K562 (cell line): ENCODE measurements around the gene ANKRD44. TPM values are rescaled to one million over a fixed set of nuclear protein-coding genes. Genes with fewer than 3 reads are reported as not detected.

Source experiments
- ATAC-seq: fragments of 200-7000 bp; cut with Tn5 transposase; 3 replicates; pipeline ENCODE4 v1.9.1; 2020; ENCODE audit warnings: moderate library complexity
- BruUV-seq: library from RNA; stranded (reverse); fragments of 400-500 nt; replicated peaks from 2 replicates; lab custom pipeline; 2021; lab: Mats Ljungman, UMichigan
- CTCF ChIA-PET: fragments of 300-600 bp; formaldehyde crosslinking; extraction: SDS; loops from one replicate; lab custom pipeline; 2021; ENCODE audit warnings: low intra/inter-chr PET ratio; lab: Yijun Ruan, JAX
- POLR2A ChIA-PET: fragments of 300-600, 350-650 bp; sonication (Branson Sonifier 250); formaldehyde crosslinking; extraction: SDS; loops from one replicate; lab custom pipeline; 2021; ENCODE audit warnings: antibody characterized with exemption, inconsistent platforms; lab: Yijun Ruan, JAX
- DNase-seq, 4 experiments: peaks; one replicate each; pipeline versions ENCODE4 v3.0.0 to v3.0.0-alpha.2; 2011 to 2018; ENCODE audit warnings: low spot score in 3 of 4, mixed read lengths in 3 of 4; ENCODE audit errors: extremely low read depth in 1 of 4
- FAIRE-seq: peaks from 2 replicates; lab custom pipeline; 2011; peaks lifted over from hg19 to GRCh38; lab: Jason Lieb, UNC
- H2AFZ ChIP-seq: 2 replicates; pipeline ENCODE4 v1.6.0; 2011; ENCODE audit warnings: low read depth, low read length, control low read depth, inconsistent platforms
- H3K27ac ChIP-seq: fragments of 200-600 bp; 3 replicates; pipeline ENCODE4 v1.8.0; 2011; ENCODE audit warnings: low read depth, mild to moderate bottlenecking, control low read depth, inconsistent platforms, low read length, moderate library complexity, mixed read lengths; ENCODE audit errors: extremely low read depth
- H3K27me3 ChIP-seq, 2 experiments: fragments of 300-600 bp in 1 of 2; 2 replicates in 1 of 2; 3 replicates in 1 of 2; pipeline versions ENCODE4 v1.6.0 to v1.8.0; 2011; ENCODE audit warnings: inconsistent platforms in 2 of 2, low read length in 2 of 2, mild to moderate bottlenecking in 1 of 2, mixed read lengths in 1 of 2, moderate library complexity in 1 of 2; ENCODE audit not compliant: control insufficient read depth in 2 of 2, insufficient read depth in 2 of 2
- H3K36me3 ChIP-seq: fragments of 300-600 bp; 3 replicates; pipeline ENCODE4 v1.8.0; 2011; ENCODE audit warnings: mild to moderate bottlenecking, low read length, inconsistent platforms; ENCODE audit not compliant: control insufficient read depth, insufficient read depth
- H3K4me1 ChIP-seq, 2 experiments: fragments of 200-600 bp in 1 of 2; replicated peaks in 1 of 2; 2 replicates in 1 of 2; 3 replicates in 1 of 2; pipeline versions ENCODE4 v1.5.1 to v1.8.0; 2011; ENCODE audit warnings: inconsistent platforms in 2 of 2, low read length in 2 of 2, mild to moderate bottlenecking in 1 of 2, mixed read lengths in 1 of 2, moderate library complexity in 1 of 2; ENCODE audit not compliant: control insufficient read depth in 2 of 2, insufficient read depth in 2 of 2
- H3K4me2 ChIP-seq: 2 replicates; pipeline ENCODE4 v1.6.1; 2011; ENCODE audit warnings: low read length, control low read depth, inconsistent platforms, mixed read lengths; ENCODE audit not compliant: insufficient read depth
- H3K4me3 ChIP-seq: fragments of 200-600 bp; sonication (generic), shearing (Covaris generic); 2 replicates; pipeline ENCODE4 v1.5.1; 2016; ENCODE audit warnings: control low read depth, inconsistent platforms
- H3K79me2 ChIP-seq: fragments of 200-600 bp; 3 replicates; pipeline ENCODE4 v1.8.0; 2011; ENCODE audit warnings: low read length, inconsistent platforms; ENCODE audit not compliant: control insufficient read depth, insufficient read depth
- H3K9ac ChIP-seq, 2 experiments: 2 replicates each; pipeline versions ENCODE4 v1.6.0 to v1.6.1; 2011; ENCODE audit warnings: low read depth in 2 of 2, low read length in 2 of 2, control low read depth in 1 of 2, inconsistent platforms in 1 of 2, mild to moderate bottlenecking in 1 of 2, mixed read lengths in 1 of 2; ENCODE audit not compliant: insufficient read depth in 1 of 2
- H3K9me1 ChIP-seq: one replicate; pipeline ENCODE4 v1.6.0; 2011; ENCODE audit warnings: inconsistent platforms, mild to moderate bottlenecking, low read length, moderate library complexity; ENCODE audit not compliant: control insufficient read depth, insufficient read depth
- H3K9me3 ChIP-seq: replicated peaks from 2 replicates; pipeline ENCODE4 v1.5.1; 2011; ENCODE audit warnings: low read depth, low read length, inconsistent platforms; ENCODE audit not compliant: control insufficient read depth, insufficient read depth
- H4K20me1 ChIP-seq: replicated peaks from 2 replicates; pipeline ENCODE4 v1.6.1; 2011; ENCODE audit warnings: low read length, inconsistent platforms, mixed read lengths; ENCODE audit not compliant: control insufficient read depth, insufficient read depth
- BRF2 ChIP-seq: IDR thresholded peaks from 3 replicates; pipeline ENCODE4 v1.6.1; 2011; ENCODE audit warnings: borderline replicate concordance, mild to moderate bottlenecking; ENCODE audit not compliant: insufficient read length, insufficient read depth
- CTBP1 ChIP-seq: fragments of 450-650 bp; IDR thresholded peaks from 2 replicates; pipeline ENCODE4 v1.6.1; 2016; ENCODE audit warnings: borderline replicate concordance
- EWSR1 ChIP-seq: fragments of 450-650 bp; IDR thresholded peaks from 2 replicates; pipeline ENCODE4 v1.6.1; 2018; ENCODE audit warnings: borderline replicate concordance, mild to moderate bottlenecking, low read depth, moderate library complexity; ENCODE audit not compliant: partially characterized antibody
- FOXJ3 ChIP-seq: sonication (generic); formaldehyde crosslinking; IDR thresholded peaks from 2 replicates; pipeline ENCODE4 v1.4.0; 2020; ENCODE audit warnings: mild to moderate bottlenecking, missing genetic modification reagents
- HIVEP1 ChIP-seq: fragments of 250-450 bp; sonication (Bioruptor Pico); IDR thresholded peaks from 2 replicates; pipeline ENCODE4 v1.4.0; 2020; ENCODE audit warnings: mild to moderate bottlenecking
- HSF4 ChIP-seq: fragments of 250-450 bp; sonication (Bioruptor Pico); IDR thresholded peaks from 2 replicates; pipeline ENCODE4 v2.1.2; 2022; ENCODE audit warnings: mild to moderate bottlenecking, moderate library complexity, borderline replicate concordance
- IFI16 ChIP-seq: fragments of 250-450 bp; sonication (Bioruptor Pico); IDR thresholded peaks from 2 replicates; pipeline ENCODE4 v2.1.2; 2022; ENCODE audit warnings: mild to moderate bottlenecking, inconsistent platforms
- KDM1A ChIP-seq, 2 experiments: fragments of 450-650 bp; IDR thresholded peaks; 2 replicates each; pipeline ENCODE4 v1.6.1; 2016; ENCODE audit warnings: mild to moderate bottlenecking in 2 of 2
- NCOR1 ChIP-seq: fragments of 450-650 bp; IDR thresholded peaks from 2 replicates; pipeline ENCODE4 v1.6.1; 2016; ENCODE audit warnings: mild to moderate bottlenecking, moderate library complexity
- RBM15 ChIP-seq: fragments of 200-400 bp; formaldehyde crosslinking; IDR thresholded peaks from 2 replicates; pipeline ENCODE4 v1.6.1; 2018; ENCODE audit warnings: mild to moderate bottlenecking, low read length, moderate library complexity; ENCODE audit not compliant: insufficient read depth
- SAFB ChIP-seq: fragments of 200-400 bp; formaldehyde crosslinking; IDR thresholded peaks from 2 replicates; pipeline ENCODE4 v1.6.1; 2017; ENCODE audit warnings: low read depth, low read length, borderline replicate concordance
- TAF1 ChIP-seq: IDR thresholded peaks from 2 replicates; pipeline ENCODE4 v1.6.1; 2011; ENCODE audit warnings: mild to moderate bottlenecking, low read length, moderate library complexity; ENCODE audit not compliant: insufficient read depth, control insufficient read depth, severe bottlenecking; ENCODE audit errors: extremely low read depth
- XRCC3 ChIP-seq: fragments of 450-650 bp; IDR thresholded peaks from 2 replicates; pipeline ENCODE4 v1.6.1; 2017; ENCODE audit warnings: mild to moderate bottlenecking, moderate library complexity
- ZNF175 ChIP-seq: fragments of 200-800 bp; sonication (Bioruptor generic); IDR thresholded peaks from 2 replicates; pipeline ENCODE4 v1.6.1; 2016; ENCODE audit warnings: low read depth, mild to moderate bottlenecking, missing genetic modification characterization, missing compliant biosample characterization
- ZNF311 ChIP-seq: fragments of 250-450 bp; sonication (Bioruptor Pico); IDR thresholded peaks from 2 replicates; pipeline ENCODE4 v1.4.0; 2020; ENCODE audit warnings: mild to moderate bottlenecking, moderate library complexity
- ZNF785 ChIP-seq: fragments of 250-450 bp; sonication (Bioruptor Pico); IDR thresholded peaks from 2 replicates; pipeline ENCODE4 v1.4.0; 2020; ENCODE audit warnings: mild to moderate bottlenecking
- WGBS: fragments of 100-300 bp; shearing (Covaris generic); methylation state at CpG from one replicate; pipeline ENCODE4 v1.1.6; 2016; ENCODE audit warnings: low coverage, mixed read lengths; ENCODE audit not compliant: insufficient coverage; ENCODE audit errors: missing lambda C conversion rate; 5-methylcytosine and 5-hydroxymethylcytosine counted together
- in situ Hi-C: fragments of 300-500 bp; cut with MboI; formaldehyde crosslinking; loops from 4 replicates; pipeline ENCODE4 v1.15.0; 2018; ENCODE audit warnings: inconsistent platforms, mixed read lengths
- intact Hi-C: fragments of 100-400 bp; cut with micrococcal nuclease; formaldehyde crosslinking; loops from 2 replicates; pipeline ENCODE4 v1.14.2; 2022
- polyA plus RNA-seq, 8 experiments: library from polyadenylated mRNA; depleted of rRNA in 4 of 8; stranded (reverse) in 5 of 8; unstranded in 3 of 8; fragments of >200 nt; fragmentation: Nextera tagmentation in 2 of 8; fragmentation: Illumina TruSeq in 1 of 8; extraction: Ambion mirVana in 2 of 8; extraction: Trizol in 1 of 8; gene quantifications; 2 replicates each; pipeline versions ENCODE4 v1.2.1 to v1.2.3, GENCODE V29; 2011 to 2014; ENCODE audit warnings: inconsistent platforms in 1 of 8, missing spikeins in 1 of 8
- total RNA-seq, 7 experiments: library from RNA; depleted of rRNA in 6 of 7; stranded (reverse); fragments of >200 nt in 6 of 7; fragmentation: Illumina TruSeq in 2 of 7; extraction: Trizol in 2 of 7; gene quantifications; 2 replicates each; pipeline versions ENCODE4 v1.2.1 to v1.2.3, GENCODE V29; 2011 to 2021; ENCODE audit warnings: low replicate concordance in 1 of 7
- TF ChIP-seq, protein P1 (sequence below): sonication (generic); formaldehyde crosslinking; IDR thresholded peaks from 2 replicates; pipeline ENCODE4 v1.8.0; 2022; ENCODE audit warnings: mild to moderate bottlenecking, missing genetic modification reagents, borderline replicate concordance

The ANKRD44 gene
- total and polyA plus RNA-seq, 9 of the 15 experiments (the other 6 are each of a cell fraction or from before 2014, with no cell fraction given) = 0.03 to 0.64 (median 0.07) TPM; not detected in 3

- no peak for DNase-seq
- WGBS = 8% methylated on average over 1 of the region's 1 CpG
- Histone ChIP-seq H3K27me3 (peaks cover 0 to 3% of the 10 kb centered on the region in 2 experiments; a peak in 2 of 5 replicates), H3K79me2 (no peaks in the 10 kb centered on the region), H3K27ac (no peak overlapping the region), H3K4me2 (no peak overlapping the region), H3K9me3 (no peaks in the 10 kb centered on the region), H3K4me1 (no peaks in the 10 kb centered on the region), H4K20me1 (no peaks in the 10 kb centered on the region), H3K4me3 (no peak overlapping the region), H2AFZ (no peak overlapping the region), H3K9ac (no peak overlapping the region), H3K9me1 (no peaks in the 10 kb centered on the region), H3K36me3 (no peaks in the 10 kb centered on the region)
- ChIA-PET CTCF (no interaction called here), POLR2A (no interaction called here)
- BruUV-seq = no TSS peak
- ATAC-seq = no peak
- no peak for FAIRE-seq
- in situ Hi-C loops (no loop called here), intact Hi-C loops (no loop called here)
- TF ChIP-seq, protein P1, sequence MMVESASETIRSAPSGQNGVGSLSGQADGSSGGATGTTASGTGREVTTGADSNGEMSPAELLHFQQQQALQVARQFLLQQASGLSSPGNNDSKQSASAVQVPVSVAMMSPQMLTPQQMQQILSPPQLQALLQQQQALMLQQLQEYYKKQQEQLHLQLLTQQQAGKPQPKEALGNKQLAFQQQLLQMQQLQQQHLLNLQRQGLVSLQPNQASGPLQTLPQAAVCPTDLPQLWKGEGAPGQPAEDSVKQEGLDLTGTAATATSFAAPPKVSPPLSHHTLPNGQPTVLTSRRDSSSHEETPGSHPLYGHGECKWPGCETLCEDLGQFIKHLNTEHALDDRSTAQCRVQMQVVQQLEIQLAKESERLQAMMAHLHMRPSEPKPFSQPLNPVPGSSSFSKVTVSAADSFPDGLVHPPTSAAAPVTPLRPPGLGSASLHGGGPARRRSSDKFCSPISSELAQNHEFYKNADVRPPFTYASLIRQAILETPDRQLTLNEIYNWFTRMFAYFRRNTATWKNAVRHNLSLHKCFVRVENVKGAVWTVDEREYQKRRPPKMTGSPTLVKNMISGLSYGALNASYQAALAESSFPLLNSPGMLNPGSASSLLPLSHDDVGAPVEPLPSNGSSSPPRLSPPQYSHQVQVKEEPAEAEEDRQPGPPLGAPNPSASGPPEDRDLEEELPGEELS = no peak
- TF ChIP-seq HSF4 (CRISPR knock-in tag) (no peak), ZNF311 (no peak), ZNF785 (no peak), IFI16 (CRISPR knock-in tag) (no peak), BRF2 (no peak), HIVEP1 (CRISPR knock-in tag) (no peak), SAFB (no peak), XRCC3 (no peak), NCOR1 (no peak), ZNF175 (no peak), EWSR1 (no peak), CTBP1 (no peak), RBM15 (no peak), TAF1 (no peak), KDM1A (IDR thresholded peaks at IDR 0.05) (no peak), FOXJ3 (no peak)
These were observed 207.2 kb downstream of the ANKRD44 start for GRCh38 chr2:197103363-197103762.
